Mucosa of stomach (tissue), 1 donor: ENCODE data around the gene ATP9B.

Experiments used
- H3K27me3 ChIP-seq: one replicate; pipeline ENCODE4 v1.7.0; 2013; ENCODE audit warnings: mild to moderate bottlenecking, low read length; ENCODE audit not compliant: control insufficient read depth, insufficient read depth
- H3K36me3 ChIP-seq: one replicate; pipeline ENCODE4 v1.7.0; 2013; ENCODE audit warnings: low read length; ENCODE audit not compliant: control insufficient read depth, insufficient read depth
- H3K4me1 ChIP-seq: one replicate; pipeline ENCODE4 v1.7.0; 2013; ENCODE audit warnings: mild to moderate bottlenecking, low read length; ENCODE audit not compliant: control insufficient read depth, insufficient read depth
- H3K4me3 ChIP-seq: one replicate; pipeline ENCODE4 v1.7.0; 2013; ENCODE audit warnings: low read length
- H3K9ac ChIP-seq: one replicate; pipeline ENCODE4 v1.7.0; 2013; ENCODE audit warnings: mild to moderate bottlenecking, low read length, moderate library complexity
- H3K9me3 ChIP-seq: one replicate; pipeline ENCODE4 v1.7.0; 2013; ENCODE audit warnings: mild to moderate bottlenecking, low read length, moderate library complexity; ENCODE audit not compliant: control insufficient read depth
- donor health status: Pancreatic carcinoma.

ATP9B gene

DNA sequence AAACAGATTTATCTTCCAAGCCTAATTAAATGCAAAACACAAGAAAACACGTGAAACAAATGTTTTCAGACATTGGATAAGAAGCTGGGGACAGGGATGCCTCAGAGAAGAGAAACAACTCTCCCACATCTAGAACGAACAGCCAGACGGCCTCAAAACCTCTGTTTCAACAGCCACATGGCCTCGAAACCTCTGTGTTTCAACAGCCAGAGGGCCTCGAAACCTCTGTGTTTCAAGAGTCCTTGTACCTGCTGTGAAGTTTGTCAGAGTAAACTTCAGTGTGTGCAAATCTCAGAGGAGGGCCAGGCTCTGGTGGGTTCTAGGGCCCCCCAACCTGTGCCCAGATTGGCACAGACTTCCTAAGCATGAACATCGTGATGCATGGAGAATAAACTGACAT, 283.2 kb downstream of the ATP9B start:
- no peaks in the 10 kb centered on the region for H3K9me3 ChIP-seq
- H3K36me3 ChIP-seq = no peaks in the 10 kb centered on the region
- H3K9ac ChIP-seq = no peak overlapping the region
- H3K27me3 ChIP-seq = no peaks in the 10 kb centered on the region
- H3K4me1 ChIP-seq = no peaks in the 10 kb centered on the region
- no peak overlapping the region for H3K4me3 ChIP-seq

DNA sequence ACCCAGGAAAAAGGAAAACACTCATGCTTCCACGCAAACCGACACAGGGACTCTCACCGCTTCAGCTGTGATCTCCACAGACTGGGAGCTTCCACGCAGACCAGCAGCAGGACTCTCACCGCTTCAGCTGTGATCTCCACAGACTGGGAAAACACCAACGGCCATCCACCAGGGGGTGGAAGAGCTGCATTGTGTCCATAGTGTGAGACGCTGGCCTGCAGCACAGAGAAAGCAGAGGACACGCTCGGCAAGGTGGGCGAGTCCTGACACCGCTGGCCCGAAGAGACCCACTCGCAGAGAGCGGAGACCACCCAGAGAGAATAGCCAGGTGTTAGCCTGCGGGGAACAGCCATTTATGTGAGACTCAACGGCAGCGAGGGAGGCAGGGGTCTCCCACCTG, 284.1 kb downstream of the ATP9B start:
- no peaks in the 10 kb centered on the region for H3K9me3 ChIP-seq
- H3K4me3 ChIP-seq = no peak overlapping the region
- H3K9ac ChIP-seq = no peak overlapping the region
- H3K27me3 ChIP-seq = no peaks in the 10 kb centered on the region
- H3K4me1 ChIP-seq = no peaks in the 10 kb centered on the region
- H3K36me3 ChIP-seq = no peaks in the 10 kb centered on the region

DNA sequence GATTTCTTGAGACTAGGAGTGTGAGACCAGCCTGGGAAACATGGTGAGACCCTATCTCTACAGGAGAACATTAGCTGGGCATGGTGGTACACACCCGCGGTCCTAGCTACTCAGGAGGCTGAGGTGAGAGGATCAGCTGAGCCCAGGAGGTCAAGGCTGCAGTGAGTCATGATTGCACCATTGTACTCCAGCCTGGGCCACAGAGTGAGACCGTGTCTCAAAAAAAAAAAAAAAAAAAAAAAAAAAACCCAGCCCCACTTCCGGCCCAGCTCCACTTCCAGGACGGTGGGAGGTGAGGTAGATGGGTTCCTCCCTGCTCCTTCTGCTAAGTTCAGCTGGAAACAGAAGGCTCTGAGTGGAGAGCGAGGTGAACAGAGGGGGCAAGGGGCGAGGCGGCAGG, 285.2 kb downstream of the ATP9B start:
- Histone ChIP-seq H3K9ac (no peak overlapping the region), H3K4me3 (no peak overlapping the region), H3K9me3 (no peaks in the 10 kb centered on the region), H3K36me3 (no peaks in the 10 kb centered on the region), H3K4me1 (no peaks in the 10 kb centered on the region), H3K27me3 (no peaks in the 10 kb centered on the region)

- H3K4me1 ChIP-seq = no peaks in the 10 kb centered on the region
- no peaks in the 10 kb centered on the region for H3K27me3 ChIP-seq
- H3K4me3 ChIP-seq = no peak overlapping the region
- no peak overlapping the region for H3K9ac ChIP-seq
- H3K36me3 ChIP-seq = no peaks in the 10 kb centered on the region
- no peaks in the 10 kb centered on the region for H3K9me3 ChIP-seq
Measured at GRCh38 chr18:79355433-79356335, 286.5 kb downstream of the ATP9B start.

DNA sequence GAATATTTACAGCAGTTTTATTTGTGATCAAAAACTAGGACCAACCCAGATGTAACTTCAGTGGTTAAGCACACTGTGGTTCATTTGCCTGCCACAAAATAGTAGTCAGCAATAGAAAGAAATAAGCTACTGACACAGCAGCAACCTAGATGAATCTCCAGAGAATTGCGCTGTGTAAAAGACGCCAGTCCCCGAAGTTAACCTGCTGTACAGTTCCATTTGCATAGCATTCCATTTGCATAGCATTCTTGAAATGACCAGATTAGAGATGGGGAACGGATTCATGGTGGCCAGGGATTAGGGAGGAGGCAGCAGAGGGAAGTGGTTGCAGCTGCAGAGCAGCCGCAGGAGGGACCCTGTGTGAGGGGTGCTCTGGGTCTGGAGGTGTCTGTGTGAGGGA, 287.2 kb downstream of the ATP9B start:
- Histone ChIP-seq H3K4me3 (no peak overlapping the region), H3K9ac (no peak overlapping the region), H3K9me3 (no peaks in the 10 kb centered on the region), H3K36me3 (no peaks in the 10 kb centered on the region), H3K27me3 (no peaks in the 10 kb centered on the region), H3K4me1 (no peaks in the 10 kb centered on the region)

DNA sequence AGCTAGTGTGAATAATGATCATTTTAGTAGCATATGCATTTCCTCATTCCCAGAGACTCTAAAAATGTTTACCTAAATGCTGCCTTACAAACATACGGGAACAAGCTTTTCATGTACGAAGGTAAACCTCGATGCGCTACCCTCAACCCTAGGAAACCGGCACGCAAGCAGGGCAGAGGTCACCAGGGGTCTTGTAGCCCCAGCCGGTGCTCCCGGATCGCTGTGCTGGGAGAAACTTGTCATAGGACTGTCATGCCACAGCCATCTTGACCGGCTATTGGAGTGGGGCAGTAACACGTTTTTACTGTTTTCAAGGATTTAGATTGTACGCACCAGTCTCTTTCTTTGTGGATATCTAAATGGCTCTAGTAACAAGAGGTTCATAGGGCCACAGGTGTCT, 291.7 kb downstream of the ATP9B start:
- Histone ChIP-seq H3K9me3 (no peaks in the 10 kb centered on the region), H3K27me3 (no peaks in the 10 kb centered on the region), H3K4me3 (no peak overlapping the region), H3K4me1 (no peaks in the 10 kb centered on the region), H3K9ac (no peak overlapping the region), H3K36me3 (no peaks in the 10 kb centered on the region)

DNA sequence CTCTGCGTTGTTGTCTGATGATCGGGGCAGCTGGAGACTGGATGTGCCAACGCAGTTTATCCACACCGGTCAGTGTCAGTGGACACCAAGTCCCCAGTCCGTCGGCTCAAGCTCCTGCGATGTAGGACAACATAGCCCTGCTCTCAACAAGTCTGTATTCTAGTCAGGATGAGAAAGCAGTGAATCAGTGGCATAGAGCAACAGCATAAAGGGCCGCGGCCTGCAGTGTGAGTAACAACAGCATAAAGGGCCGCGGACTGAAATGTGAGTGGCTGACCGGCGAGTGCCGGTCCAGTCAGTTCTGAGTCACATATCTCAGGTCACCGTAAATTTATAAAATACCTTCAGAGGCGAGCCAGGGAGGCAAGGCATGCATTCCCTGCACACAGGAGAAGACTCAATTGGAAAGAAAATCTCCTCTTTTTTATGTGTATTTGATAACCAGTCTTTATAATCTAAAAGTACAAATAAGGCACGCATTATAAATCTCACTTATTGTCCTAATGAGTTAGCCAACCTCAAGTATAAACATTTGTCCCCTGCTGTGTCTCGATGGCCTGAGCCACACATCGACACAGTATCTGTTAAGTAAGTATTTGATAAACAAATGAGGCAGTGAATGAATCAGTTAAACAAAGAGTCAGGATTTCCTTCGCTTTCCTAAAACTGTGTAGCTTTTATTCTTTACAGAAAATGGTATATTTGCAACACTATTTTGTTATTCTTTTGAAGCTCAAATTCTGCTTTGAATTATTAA, 292.8 kb downstream of the ATP9B start:
- Histone ChIP-seq H3K4me1 (no peaks in the 10 kb centered on the region), H3K9ac (no peak overlapping the region), H3K27me3 (no peaks in the 10 kb centered on the region), H3K9me3 (no peaks in the 10 kb centered on the region), H3K36me3 (no peaks in the 10 kb centered on the region), H3K4me3 (no peak overlapping the region)

DNA sequence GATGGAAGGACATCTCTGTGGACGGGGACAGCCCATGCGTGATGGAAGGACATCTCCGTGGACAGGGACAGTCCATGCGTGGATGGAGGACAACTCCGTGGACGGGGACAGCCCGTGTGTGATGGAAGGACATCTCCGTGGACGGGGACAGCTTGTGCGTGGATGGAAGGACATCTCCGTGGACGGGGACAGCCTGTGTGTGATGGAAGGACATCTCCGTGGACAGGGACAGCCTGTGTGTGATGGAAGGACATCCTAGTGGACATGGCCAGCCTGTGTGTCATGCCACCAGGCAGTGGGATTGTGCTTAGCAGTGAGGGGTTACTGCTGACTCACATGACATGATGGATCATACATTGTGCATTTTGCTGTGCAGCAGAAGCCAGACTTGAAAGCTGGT, 296.5 kb downstream of the ATP9B start:
- H3K36me3 ChIP-seq = no peaks in the 10 kb centered on the region
- no peak overlapping the region for H3K4me3 ChIP-seq
- no peaks in the 10 kb centered on the region for H3K9me3 ChIP-seq
- H3K4me1 ChIP-seq = no peaks in the 10 kb centered on the region
- H3K9ac ChIP-seq = no peak overlapping the region
- no peaks in the 10 kb centered on the region for H3K27me3 ChIP-seq

GRCh38 chr18:79366177-79367094, 297.2 kb downstream of the ATP9B start:
- Histone ChIP-seq H3K36me3 (no peaks in the 10 kb centered on the region), H3K4me3 (no peak overlapping the region), H3K9ac (no peak overlapping the region), H3K9me3 (no peaks in the 10 kb centered on the region), H3K4me1 (no peaks in the 10 kb centered on the region), H3K27me3 (no peaks in the 10 kb centered on the region)

DNA sequence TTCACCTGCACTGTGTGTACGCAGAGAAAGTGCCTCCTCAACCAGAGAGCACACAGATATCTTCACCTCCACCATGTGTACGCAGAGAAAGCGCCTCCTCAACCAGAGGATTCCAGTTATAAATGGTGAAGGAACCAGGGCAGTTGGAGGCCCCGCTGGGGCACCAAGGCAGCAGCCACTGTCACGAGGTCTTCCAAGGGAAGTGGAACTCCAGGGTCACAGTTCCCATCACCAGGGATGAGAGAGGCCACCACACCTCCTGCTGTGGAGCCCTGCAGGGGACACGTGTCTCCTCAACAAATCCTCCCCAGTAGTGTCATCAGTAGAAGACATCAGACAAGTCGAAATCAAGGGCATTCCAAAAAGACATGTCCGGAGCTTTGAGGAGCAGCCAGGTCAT, 298.3 kb downstream of the ATP9B start:
- no peak overlapping the region for H3K4me3 ChIP-seq
- no peaks in the 10 kb centered on the region for H3K27me3 ChIP-seq
- H3K36me3 ChIP-seq = no peaks in the 10 kb centered on the region

DNA sequence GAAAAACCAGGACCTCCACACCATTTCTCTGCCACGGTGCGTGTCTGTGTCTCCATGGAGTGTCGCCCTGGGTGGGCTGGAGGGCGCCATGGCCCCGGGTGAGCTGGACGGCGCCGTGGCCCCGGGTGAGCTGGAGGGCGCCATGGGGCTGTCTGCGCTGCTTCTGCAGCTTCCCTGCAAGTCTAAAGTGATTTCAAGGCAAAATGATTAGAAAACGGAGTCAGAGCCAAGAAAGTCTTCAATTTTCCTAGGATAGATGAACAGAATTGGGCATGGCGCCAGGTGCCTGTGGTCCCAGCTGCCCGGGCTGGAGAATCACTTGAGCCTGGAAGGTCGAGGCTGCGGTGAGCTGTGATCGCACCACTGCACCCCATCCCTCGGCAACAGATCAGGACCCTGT, 298.8 kb downstream of the ATP9B start:
- Histone ChIP-seq H3K9ac (no peak overlapping the region), H3K36me3 (no peaks in the 10 kb centered on the region), H3K4me3 (no peak overlapping the region), H3K27me3 (no peaks in the 10 kb centered on the region), H3K9me3 (no peaks in the 10 kb centered on the region), H3K4me1 (no peaks in the 10 kb centered on the region)

More for the DNA sequence above, 298.3 kb downstream of the ATP9B start:
- Histone ChIP-seq H3K9me3 (no peaks in the 10 kb centered on the region), H3K9ac (no peak overlapping the region), H3K4me1 (no peaks in the 10 kb centered on the region)
